Osteoblast (primary cell): ENCODE measurements around the gene LZTR1. TPM values are rescaled to one million over a fixed set of nuclear protein-coding genes. Genes with fewer than 3 reads are reported as not detected.
"Not testable (repeated sequence)": the region's sequence is repeated elsewhere in the genome, so short reads cannot be mapped to it uniquely, and the experiment has no call there.

Source experiments
- DNase-seq: peaks from one replicate; pipeline ENCODE4 v3.0.0; 2011; ENCODE audit warnings: low spot score, mixed read lengths; ENCODE audit not compliant: insufficient read length; ENCODE audit errors: missing footprints
- H2AFZ ChIP-seq: 2 replicates; pipeline ENCODE4 v1.6.0; 2011; ENCODE audit warnings: mild to moderate bottlenecking, low read length
- H3K27ac ChIP-seq: 2 replicates; pipeline ENCODE4 v1.5.1; 2011; ENCODE audit warnings: mild to moderate bottlenecking, low read depth, low read length, moderate library complexity
- H3K27me3 ChIP-seq: 2 replicates; pipeline ENCODE4 v1.6.0; 2012; ENCODE audit warnings: mild to moderate bottlenecking, control low read depth, inconsistent platforms, low read length, moderate library complexity; ENCODE audit not compliant: insufficient read depth
- H3K36me3 ChIP-seq: 2 replicates; pipeline ENCODE4 v1.5.1; 2011; ENCODE audit warnings: mild to moderate bottlenecking, low read length, control low read depth, moderate library complexity; ENCODE audit not compliant: insufficient read depth
- H3K4me1 ChIP-seq: 2 replicates; pipeline ENCODE4 v1.5.1; 2011; ENCODE audit warnings: mild to moderate bottlenecking, low read length, control low read depth, moderate library complexity; ENCODE audit not compliant: insufficient read depth
- H3K4me2 ChIP-seq: 2 replicates; pipeline ENCODE4 v1.6.0; 2011; ENCODE audit warnings: mild to moderate bottlenecking, low read length; ENCODE audit not compliant: insufficient read depth
- H3K4me3 ChIP-seq: fragments of 200-600 bp; sonication (generic); 3 replicates; pipeline ENCODE4 v1.5.1; 2012; ENCODE audit warnings: mild to moderate bottlenecking, low read length, inconsistent platforms; ENCODE audit not compliant: insufficient read depth
- H3K79me2 ChIP-seq: 2 replicates; pipeline ENCODE4 v1.6.0; 2012; ENCODE audit warnings: mild to moderate bottlenecking, low read length, control low read depth, inconsistent platforms; ENCODE audit not compliant: insufficient read depth
- H3K9me3 ChIP-seq: 2 replicates; pipeline ENCODE4 v1.5.1; 2011; ENCODE audit warnings: low read depth, low read length, control low read depth
- H4K20me1 ChIP-seq: 2 replicates; pipeline ENCODE4 v1.6.0; 2012; ENCODE audit warnings: mild to moderate bottlenecking, low read length, control low read depth; ENCODE audit not compliant: insufficient read depth
- total RNA-seq: library from RNA; depleted of rRNA; stranded (reverse); fragments of >200 nt; gene quantifications from 2 replicates; pipeline ENCODE4 v1.2.3, GENCODE V29; 2012
- TF ChIP-seq, protein P1 (sequence below): IDR thresholded peaks from 2 replicates; pipeline ENCODE4 v1.5.1; 2011; ENCODE audit warnings: mild to moderate bottlenecking, low read depth, low read length, moderate library complexity; ENCODE audit errors: extremely low read depth

The LZTR1 gene
- total RNA-seq, 1 donor: 56.8 TPM

DNA sequence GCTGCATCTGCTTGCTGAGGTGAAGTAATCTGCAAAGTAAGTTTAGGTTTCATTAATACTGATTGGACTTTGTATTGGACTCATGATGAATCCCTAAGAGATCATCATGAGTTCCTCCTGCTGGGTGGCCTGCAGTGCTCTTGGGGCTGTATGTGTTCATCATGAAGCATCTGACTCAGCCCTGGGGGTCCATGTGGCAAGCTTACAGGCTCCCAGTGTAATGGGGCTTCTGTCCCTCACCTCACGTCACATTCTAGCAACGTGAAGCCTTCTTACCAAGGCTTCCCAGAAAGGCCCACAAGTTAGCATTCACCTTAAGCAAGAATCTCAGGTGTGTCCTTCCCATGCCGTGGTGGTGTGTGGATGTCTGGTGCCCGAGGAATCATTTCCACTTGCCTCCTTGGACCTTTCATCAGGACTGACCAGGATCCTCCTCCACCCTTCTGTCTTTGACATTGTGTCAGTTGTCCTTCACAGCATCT lies 41.2 kb upstream of the LZTR1 start:
- H3K4me1 ChIP-seq: peaks cover 7% of the 10 kb centered on the region
- no peak overlapping the region for H3K4me2 ChIP-seq
- H3K4me3 ChIP-seq: no peak overlapping the region
- no peaks in the 10 kb centered on the region for H3K9me3 ChIP-seq
- H3K27ac ChIP-seq: peak overlapping the region; percentile 35
- H2AFZ ChIP-seq: no peak overlapping the region
- no peaks in the 10 kb centered on the region for H3K27me3 ChIP-seq
- H4K20me1 ChIP-seq: peaks cover 75% of the 10 kb centered on the region
- peaks cover 96% of the 10 kb centered on the region for H3K79me2 ChIP-seq
- TF ChIP-seq, protein P1, sequence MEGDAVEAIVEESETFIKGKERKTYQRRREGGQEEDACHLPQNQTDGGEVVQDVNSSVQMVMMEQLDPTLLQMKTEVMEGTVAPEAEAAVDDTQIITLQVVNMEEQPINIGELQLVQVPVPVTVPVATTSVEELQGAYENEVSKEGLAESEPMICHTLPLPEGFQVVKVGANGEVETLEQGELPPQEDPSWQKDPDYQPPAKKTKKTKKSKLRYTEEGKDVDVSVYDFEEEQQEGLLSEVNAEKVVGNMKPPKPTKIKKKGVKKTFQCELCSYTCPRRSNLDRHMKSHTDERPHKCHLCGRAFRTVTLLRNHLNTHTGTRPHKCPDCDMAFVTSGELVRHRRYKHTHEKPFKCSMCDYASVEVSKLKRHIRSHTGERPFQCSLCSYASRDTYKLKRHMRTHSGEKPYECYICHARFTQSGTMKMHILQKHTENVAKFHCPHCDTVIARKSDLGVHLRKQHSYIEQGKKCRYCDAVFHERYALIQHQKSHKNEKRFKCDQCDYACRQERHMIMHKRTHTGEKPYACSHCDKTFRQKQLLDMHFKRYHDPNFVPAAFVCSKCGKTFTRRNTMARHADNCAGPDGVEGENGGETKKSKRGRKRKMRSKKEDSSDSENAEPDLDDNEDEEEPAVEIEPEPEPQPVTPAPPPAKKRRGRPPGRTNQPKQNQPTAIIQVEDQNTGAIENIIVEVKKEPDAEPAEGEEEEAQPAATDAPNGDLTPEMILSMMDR: no peak
- no peak for DNase-seq
- H3K36me3 ChIP-seq: peaks cover 8% of the 10 kb centered on the region

DNA sequence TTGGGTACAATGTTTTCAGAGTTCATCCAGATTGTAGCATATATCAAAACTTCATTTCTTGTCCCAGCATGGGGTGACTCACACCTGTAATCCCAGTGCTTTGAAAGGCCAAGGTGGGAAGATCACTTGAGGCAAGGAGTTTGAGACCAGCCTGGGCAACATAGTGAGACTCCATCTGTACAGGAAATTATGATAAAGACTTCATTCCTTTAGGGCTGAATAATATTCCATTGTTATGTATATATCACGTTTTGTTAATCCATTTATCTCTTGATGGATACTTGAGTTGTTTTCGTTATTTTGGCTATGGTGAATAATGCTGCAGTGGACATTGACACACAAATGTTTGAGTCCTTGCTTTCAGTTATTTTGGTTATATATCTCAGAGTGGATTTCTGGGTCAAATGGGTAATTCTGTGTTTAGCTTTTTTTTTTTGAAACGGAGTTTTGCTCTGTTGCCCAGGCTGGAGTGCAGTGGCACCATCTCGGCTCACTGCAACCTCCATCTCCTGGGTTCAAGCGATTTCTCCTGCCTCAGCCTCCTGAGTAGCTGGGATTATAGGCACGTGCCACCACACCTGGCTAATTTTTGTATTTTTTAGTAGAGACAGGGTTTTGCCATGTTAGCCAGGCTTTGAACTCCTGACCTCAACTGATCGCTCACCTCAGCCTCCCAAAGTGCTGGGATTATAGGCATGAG lies 39.7 kb upstream of the LZTR1 start:
- not testable (repeated sequence) for DNase-seq, H3K4me3 ChIP-seq, H3K4me2 ChIP-seq, H3K36me3 ChIP-seq, H3K27ac ChIP-seq, H3K9me3 ChIP-seq, H3K27me3 ChIP-seq, H2AFZ ChIP-seq
- Histone ChIP-seq H3K4me1 (peaks cover 17% of the 10 kb centered on the region), H4K20me1 (peaks cover 77% of the 10 kb centered on the region), H3K79me2 (peaks cover 96% of the 10 kb centered on the region)

- H3K27ac ChIP-seq: no peak overlapping the region
- TF ChIP-seq, protein P1: no peak
- DNase-seq: no peak
- H4K20me1 ChIP-seq: peaks cover 70% of the 10 kb centered on the region
- H3K79me2 ChIP-seq: peaks cover 96% of the 10 kb centered on the region
- peaks cover 17% of the 10 kb centered on the region for H3K4me1 ChIP-seq
- H3K27me3 ChIP-seq: no peaks in the 10 kb centered on the region
- H3K4me2 ChIP-seq: no peak overlapping the region
- no peak overlapping the region for H3K4me3 ChIP-seq
- no peak overlapping the region for H2AFZ ChIP-seq
- H3K36me3 ChIP-seq: peaks cover 3% of the 10 kb centered on the region
- no peaks in the 10 kb centered on the region for H3K9me3 ChIP-seq
These were observed 38.8 kb upstream of the LZTR1 start for GRCh38 chr22:20943104-20943933.

DNA sequence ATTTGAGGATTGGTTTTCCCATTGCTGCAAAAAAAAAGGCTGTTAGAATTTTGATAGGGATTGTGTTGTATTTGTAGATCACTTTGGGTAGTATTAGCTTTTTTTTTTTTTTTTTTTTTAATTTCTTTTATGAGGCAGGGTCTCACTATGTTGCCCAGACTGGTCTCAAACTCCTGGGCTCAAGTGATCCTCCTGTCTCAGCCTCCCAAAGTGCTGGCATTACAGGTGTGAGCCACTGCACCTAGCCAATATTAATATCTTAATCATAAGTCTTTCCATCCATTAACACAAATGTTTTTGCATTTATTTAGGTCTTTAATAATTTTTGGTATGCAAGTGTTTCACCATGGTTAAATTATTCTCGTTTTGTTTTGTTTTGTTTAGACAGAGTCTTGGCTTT lies 38.1 kb upstream of the LZTR1 start:
- H3K79me2 ChIP-seq: peaks cover 96% of the 10 kb centered on the region
- H3K4me3 ChIP-seq: no peak overlapping the region
- H3K9me3 ChIP-seq: no peaks in the 10 kb centered on the region
- TF ChIP-seq, protein P1: no peak
- no peak for DNase-seq
- H3K27me3 ChIP-seq: no peaks in the 10 kb centered on the region
- H3K27ac ChIP-seq: no peak overlapping the region
- peaks cover 2% of the 10 kb centered on the region for H3K36me3 ChIP-seq
- peaks cover 17% of the 10 kb centered on the region for H3K4me1 ChIP-seq
- no peak overlapping the region for H2AFZ ChIP-seq
- H4K20me1 ChIP-seq: peaks cover 70% of the 10 kb centered on the region
- H3K4me2 ChIP-seq: no peak overlapping the region
